Fibroblast of peridontal ligament (primary cell): ENCODE results near the gene PLXNA4.
A peak's percentile ranks its signal among the peaks of the same experiment; 100 is the strongest.

Experiments used
- DNase-seq: peaks from one replicate; pipeline ENCODE4 v3.0.0-alpha.2; 2010; ENCODE audit errors: extremely low read depth

Gene PLXNA4

DNA sequence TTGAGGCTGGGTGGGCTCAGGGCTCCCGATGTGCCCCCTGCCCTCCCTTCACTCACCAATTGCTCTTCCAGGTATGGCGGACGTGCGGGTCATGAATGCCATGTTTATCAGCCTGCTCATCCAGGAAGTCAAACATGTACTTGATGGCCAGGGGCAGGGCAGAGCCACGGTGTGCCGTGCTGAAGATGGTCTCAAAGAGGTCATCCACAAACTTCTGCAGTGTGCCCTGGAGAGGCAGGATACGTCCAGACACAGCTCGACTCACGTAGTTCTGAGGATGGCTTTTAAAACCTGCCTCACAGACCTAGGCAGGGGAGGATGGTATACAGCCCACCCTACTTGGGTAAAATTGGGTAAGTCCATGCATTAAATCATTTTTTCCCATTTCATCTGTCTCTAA, 431.2 kb downstream of the PLXNA4 start:
- no peak for DNase-seq

DNA sequence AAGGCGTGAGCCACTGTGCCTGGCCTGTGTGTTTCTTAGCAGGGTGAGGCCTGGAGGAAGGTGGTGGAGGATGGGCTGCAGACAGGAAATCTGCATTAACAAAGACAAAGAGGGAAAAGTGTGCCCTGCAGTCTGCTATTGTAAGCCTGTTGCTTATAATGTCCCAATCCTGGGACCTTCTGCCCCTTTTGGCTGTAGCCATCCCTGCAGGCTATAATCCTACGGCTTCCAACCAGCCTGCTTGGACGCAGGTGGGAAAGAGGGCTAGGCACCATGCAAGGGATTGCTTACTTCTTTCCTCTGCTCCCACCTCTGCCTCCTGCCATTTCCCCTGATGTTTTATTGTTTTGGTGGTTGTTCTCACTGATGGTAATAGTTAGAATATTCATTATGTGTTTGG, 434.3 kb downstream of the PLXNA4 start:
- no peak for DNase-seq

DNA sequence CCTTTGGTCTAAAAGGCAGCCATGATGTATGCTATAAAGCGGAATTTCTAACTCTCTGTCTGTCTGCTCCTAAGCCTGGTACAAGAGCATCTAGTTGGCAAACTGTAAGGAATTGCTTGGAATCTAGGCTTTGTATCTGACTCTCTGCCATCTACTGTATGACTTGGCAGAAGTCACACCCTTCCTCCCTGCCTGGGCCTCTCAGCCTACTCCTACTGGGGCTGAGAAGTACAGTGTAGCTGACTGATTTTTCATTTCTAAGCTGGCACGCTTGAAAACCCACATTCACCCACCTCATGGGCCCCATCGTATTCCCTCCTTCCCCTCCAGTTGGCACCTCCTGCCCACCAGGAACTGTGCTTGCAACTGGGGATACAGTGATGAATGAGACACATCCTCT, 435.2 kb downstream of the PLXNA4 start:
- peak; percentile 42 for DNase-seq

DNA sequence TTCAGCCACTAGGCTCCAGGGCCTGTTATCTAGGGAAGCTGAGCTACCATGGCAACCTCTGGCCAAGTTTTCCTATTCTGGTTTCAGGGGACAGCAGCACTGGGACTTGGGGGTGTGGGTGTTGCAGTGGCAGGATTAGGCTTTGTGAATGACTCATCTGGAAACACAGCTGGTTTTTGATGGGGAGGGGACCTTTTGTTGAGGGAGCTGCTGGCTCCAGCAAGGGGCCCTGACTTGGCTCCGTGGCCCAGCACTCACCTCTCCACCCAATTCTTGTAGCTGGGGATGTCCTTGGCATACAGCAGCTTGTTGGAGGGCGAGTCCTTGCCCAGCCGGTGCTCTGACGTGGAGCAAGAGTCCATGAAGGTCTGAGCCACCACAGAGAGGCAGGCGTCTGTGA, 435.9 kb downstream of the PLXNA4 start:
- DNase-seq, result no peak

DNA sequence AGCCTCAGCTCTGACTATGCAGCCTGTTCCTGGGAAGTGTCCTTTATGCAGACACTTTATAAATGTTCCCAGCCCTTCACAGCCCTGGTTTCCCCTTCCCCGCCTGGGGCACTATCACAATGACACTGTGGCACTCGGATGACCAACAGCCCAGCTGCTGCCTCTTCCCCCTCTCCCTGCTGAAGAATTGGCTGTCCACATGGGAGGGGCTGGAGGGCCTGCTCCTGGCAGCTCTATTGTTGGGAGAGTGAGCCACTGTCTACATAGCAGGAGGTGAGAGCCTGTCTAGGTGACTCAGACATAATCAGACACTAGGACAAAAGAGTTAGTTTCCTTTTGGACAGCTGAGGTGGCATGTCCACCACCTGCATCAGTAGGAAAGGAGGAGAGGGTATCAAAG, 437.5 kb downstream of the PLXNA4 start:
- no peak for DNase-seq

DNA sequence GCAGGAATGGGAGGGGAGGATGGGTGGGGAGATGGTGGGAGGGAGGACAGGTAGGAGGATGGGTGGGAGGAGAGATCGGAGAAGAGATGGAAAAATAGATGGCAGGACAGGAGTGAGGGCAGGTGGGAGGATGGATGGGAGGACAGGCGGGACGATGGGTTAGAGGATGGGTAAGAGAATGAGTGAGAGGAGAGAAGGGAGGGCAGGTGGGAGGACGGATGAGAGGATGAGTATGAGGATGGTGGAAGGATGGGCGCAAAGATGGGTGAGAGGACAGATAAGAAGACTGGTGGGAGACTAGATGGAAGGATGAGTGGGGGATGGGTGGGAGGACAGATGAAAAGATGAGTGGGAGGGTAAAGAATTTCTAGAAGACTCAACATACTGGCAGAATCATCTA, 438.6 kb downstream of the PLXNA4 start:
- no peak for DNase-seq

DNA sequence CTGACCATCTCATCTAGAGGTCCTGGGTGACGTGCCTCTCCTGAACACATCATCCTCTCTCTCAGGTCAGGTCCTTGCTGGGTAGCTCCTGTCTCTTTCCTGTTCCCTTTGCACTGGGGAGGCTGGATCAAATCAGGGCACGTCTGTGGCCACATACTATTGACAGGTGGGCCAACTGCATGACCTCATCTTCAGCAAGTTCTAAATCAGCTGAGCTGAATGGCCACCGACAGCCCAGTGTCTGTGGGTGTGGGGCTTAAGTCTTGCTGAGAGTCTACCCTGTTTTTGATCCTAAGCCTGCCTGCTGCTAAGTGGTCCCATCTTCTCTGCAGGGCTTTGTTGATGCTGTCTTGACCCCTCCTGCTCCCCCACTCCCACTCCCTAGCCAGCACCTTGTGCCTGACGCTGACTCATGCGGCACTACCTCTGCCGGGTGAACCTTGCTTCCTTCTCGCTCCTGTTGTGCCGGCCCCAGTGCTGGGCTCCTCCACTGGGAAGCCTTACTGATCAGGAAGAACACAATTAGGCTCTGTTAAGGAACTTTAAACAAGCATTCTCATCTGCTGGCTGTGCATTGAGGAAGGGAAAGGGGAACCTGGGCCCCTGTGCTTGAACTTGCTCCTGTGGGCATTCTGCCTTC, 440.4 kb downstream of the PLXNA4 start:
- no peak for DNase-seq

DNA sequence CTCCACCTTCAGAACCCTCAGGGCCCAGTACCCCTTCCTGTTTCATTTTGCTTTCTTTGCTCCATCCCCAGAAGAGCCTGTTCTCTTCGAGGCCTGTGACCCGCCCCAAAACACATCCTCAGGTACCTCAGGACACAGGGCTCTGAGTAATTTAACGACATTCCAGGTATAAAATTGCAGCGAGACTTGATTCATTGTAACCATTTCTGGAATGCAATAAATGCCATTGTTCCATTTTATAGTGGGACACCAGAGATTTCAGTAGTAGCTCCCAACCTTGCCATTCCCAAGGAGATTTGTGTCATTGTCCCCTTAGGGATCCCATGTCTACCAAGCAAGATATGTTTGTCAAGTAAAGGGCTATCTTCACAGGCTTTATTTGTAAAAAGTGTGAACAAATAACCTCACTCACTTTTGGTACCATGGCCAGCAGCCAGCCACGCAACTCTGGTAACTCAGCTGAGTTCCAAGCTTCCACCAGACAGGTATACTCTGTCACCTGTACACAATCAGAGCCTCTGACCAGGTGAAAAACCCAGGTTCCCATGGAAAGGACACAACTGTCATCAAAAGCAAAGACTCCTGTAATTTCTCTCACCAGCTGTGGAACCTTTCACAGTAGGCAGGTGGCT, 441.3 kb downstream of the PLXNA4 start:
- no peak for DNase-seq

DNA sequence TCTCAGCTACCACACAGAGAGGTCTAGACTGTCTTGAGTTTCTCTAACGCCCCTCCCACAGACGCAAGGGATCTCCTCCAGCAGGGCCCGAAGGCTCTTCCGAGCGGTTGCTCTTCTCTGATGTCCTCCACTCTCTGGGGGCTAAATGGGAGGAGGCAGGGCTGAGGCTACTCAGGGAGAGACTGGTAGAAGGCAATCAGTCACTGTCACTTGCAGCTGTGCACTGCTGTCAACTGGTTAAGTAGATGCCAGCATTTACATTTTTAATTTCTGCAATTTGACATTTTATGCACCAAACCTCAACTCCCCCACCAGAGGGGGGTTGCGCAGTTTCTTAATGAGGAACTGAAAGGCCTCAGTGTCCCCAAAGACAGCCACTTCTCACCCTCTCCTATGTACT, 442.8 kb downstream of the PLXNA4 start:
- DNase-seq, result no peak

DNA sequence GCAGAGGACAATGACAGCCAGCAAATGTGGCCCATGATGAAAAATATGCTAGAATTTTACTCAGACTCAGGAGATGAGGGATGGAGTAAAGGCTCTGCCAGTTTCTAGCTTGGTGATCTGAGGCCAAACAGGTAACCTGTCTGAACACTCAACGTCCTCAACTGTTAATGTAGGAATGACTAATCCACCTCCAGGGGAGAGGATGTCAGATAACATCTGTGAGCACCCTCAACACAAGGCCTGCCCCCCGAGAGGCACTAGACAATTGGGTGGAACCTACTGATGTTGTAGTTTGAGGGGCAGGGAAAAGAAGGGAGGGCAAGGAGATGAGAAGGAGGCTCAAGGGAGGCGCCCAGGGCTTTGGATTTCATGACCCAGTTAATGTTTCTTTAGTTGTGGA, 445.1 kb downstream of the PLXNA4 start:
- no peak for DNase-seq

DNA sequence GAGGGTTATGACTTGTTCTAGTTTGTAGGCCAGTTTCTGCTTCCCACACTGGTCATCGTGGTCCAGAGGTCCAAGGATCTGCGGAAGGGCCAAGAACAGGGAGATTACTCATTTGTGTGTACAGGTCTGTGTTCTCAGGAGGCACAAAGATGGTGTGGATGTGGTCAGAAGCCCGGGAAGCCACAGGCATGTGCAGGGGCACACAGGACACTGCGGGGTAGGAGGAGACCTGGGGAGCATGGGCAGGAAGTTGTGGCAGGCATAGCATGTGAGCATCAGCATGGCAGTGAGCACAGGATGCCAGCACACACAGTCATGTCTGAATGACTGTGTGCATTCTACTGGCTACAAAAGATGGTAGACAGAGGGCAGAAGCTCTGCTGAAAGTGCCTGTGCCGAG, 445.8 kb downstream of the PLXNA4 start:
- no peak for DNase-seq

DNA sequence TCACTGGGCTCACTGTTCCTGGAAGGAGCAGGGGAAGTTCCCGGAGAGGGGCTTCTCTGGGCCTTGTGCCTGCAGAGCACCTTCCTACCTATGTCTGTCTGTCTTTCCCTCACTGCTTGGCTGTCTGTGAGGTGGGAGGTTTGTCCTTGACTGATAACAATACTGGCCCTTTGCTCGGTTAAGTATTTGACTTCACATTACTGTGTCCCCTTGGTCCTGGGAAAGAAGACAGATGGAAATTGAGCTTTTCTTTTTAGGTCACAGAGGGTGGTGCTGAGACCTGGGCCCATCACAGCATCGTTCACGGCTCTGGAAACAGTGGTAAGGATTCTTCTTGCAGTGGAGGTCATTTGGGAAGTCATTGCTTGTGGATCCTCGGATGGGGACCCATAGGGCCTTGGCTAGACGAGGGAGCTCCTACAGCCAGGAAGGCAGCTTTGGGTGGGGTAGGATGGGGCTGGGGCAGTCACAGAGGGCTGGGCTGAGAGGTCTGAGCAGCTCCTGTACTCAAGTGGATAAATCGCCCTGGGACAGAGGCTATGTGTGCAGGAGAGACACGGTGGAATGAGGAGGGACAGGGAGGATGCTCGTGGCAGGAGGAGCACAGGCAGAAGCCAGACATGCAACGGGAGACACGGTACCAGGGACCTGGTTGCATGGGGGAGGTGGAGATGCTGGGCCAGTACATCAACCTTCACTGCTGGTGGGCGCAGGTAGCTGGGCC, 450.2 kb downstream of the PLXNA4 start:
- no peak for DNase-seq

DNA sequence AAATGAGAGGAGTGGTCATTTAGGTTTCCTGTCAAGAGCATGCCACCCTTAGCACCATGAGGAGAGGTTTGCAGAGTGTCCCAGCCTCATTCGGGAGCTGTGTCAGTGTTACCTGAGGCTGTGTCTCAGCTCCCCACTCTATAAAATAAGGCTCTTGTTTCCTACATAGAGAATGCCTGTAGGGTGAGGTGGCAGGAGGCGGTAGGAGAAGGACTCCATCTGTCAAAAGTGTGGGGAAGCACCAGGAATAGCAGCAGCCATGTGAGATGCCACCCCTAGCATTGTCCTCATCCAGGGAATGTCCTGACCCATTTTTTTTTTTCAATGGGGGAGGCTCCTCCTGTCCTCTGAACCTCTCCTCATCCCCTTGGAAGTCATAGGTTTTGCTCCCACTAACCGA, 451.2 kb downstream of the PLXNA4 start:
- no peak for DNase-seq

DNA sequence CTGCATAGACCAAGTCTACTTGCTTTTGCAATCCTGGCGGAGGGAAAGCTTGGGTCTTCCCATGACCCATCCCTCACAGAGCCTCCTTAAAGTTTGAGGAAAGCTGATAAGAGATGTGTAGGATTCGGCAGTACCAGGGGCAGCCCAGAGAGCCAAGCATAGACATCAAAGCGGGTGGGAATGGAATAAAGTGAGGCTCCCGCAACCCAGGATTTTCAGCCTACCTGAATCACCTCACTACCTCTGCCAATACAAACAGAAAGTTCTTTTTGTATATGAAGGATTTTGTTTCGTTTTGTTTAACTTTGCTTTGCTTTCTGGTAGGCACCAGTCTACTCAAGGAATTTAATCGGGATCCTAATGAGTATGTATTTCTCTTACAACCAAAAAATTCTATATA, 451.7 kb downstream of the PLXNA4 start:
- no peak for DNase-seq

DNA sequence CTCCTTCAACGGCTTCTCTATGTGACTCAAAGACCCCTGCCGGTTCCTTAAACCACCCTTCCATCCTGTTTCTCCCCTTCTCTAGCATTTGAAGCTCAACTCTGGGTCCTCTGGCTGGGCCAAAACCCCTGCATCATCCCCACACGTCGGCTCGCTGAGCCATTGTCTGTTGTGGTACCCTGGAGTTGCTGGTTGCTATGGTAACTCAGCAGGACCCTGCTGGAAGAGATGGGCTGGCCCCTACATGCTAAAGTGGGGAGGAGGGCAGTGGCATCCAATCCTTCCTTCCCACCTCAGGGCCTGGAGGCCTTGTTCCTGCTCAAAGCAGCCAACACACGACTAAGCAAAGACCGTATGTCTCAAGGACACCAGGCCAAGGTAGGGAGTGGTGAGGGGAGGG, 452.5 kb downstream of the PLXNA4 start:
- DNase-seq, result no peak

DNA sequence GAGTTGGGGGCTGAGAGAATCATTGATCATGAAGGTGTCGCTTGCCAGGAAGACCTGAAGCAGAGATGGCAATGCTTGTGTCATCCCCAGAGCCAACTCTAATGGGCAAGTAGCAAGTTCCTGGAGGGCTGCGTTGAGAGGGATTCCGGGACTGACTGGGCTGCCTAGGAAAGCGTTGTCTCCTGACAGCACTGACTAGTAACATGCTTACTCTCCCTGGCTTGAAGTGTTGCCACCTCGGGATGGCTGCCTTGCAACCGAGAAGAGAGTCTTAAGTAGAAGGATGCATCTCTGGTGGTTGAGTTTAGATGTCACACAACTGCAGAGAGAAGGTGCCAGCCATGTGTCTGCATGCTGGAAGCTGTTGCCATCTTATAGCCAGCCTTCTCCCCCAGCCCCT, 453.4 kb downstream of the PLXNA4 start:
- no peak for DNase-seq

DNA sequence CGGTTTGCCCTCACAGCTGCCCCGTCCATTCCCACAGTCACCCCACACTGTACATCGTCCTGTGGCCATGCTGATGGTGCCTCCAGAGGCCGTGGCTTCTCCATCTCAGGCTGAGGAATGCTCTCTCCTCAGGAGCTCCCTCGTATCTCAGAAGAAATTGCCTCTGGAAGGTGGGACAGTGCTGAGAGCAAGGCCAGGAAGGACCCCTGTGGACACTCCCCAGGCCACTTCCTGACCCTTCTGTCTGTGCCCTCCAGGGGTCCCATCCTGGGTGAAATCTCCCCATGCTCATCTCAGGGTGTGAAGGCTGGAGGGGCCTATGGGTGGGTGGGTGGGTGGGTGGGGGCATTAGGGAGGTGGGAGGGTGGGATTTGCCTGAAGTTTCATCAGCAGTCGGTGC, 454.3 kb downstream of the PLXNA4 start:
- no peak for DNase-seq

DNA sequence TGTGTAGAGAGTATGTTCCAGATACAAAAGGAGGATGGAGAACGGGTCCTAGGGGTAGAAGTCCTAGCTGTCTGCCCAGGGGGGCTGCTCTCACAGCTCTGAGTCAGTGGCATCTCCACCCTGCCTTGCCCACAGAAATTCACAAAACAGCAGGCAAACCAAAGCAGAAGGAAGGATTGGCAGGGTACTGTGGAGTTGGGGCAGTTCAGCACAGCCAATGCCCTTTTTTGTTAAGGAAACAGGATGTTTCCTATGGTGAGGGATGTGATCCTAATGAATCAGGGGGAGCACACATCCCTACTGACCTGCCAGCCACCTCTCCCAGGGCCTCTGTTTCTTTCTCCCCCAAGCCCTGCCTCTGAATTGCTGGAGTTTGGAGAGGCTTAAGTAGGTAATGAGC, 457.6 kb downstream of the PLXNA4 start:
- no peak for DNase-seq

DNA sequence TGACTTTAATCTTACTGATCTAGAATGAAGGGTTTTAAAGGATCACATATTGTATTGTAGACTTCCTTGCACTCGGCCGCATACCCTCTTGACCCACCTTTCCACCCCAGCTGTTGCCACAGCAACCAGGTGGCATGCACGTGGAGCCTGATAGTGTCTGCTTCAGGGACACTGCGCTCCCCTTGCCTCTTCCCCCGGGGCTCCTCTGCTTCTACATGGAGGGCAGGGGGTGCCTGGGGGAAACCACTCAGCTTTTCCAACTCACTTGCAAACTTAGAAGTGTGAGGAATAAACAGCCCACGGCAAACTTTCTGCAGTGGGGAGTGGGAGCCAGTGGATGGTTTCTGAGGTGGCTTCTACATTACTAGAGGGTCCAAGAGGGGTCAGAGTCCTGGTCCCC, 458.6 kb downstream of the PLXNA4 start:
- no peak for DNase-seq

DNA sequence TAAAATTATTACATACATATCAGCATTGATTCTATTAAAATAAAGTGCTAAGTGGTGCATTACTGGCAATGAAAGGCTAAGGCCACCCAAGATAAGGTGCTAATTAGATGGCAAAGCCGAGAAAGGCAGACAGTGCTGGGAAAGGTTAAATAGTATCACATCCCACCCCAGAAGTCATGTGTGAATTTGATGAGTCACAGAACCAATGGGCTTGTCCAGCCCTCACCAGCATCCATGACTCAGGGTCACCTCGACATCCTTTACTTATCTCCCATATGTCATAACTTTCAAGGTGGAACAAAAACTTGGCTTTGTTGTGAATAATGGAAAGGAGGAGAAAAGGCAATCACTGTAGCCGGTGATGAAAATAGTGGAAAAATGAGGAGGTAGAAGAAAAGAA, 459.1 kb downstream of the PLXNA4 start:
- no peak for DNase-seq

DNA sequence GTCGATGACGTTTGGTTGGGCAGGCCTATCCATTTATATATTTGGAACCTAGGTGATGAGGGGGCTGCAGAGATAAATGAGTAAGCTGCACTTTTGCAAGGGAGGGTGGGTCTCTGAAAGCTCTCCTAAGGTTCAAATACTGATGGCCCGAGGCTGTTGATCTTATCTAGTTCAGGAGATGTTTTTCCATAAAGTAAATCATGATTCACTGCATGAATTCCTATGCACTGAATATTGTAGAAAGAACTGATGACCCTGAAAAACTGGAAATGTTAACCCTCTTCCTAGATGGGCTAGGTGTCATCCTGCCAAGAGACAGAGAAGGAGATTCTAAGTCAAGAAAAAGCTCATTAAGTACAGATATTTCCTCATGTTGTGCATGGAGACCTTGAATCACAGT, 459.9 kb downstream of the PLXNA4 start:
- DNase-seq, result no peak

DNA sequence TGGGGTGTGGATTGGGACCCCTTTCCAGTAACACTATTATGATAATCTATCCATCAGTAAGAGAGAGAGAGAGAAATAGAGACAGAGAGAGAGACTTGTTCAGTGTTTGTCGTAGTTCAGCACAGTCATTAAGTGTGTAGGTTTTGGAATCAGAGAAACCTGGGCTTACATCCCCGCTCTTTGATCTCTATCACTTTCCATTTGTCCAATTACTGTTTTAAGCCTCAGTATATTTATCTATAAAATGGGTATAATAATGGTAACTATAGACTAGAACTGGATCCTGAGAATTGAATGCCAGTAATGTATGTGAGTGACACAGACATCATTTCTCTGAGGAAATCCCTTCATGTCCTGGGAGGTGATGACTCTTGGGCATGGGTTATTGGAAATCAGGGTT, 460.5 kb downstream of the PLXNA4 start:
- DNase-seq, result no peak

DNA sequence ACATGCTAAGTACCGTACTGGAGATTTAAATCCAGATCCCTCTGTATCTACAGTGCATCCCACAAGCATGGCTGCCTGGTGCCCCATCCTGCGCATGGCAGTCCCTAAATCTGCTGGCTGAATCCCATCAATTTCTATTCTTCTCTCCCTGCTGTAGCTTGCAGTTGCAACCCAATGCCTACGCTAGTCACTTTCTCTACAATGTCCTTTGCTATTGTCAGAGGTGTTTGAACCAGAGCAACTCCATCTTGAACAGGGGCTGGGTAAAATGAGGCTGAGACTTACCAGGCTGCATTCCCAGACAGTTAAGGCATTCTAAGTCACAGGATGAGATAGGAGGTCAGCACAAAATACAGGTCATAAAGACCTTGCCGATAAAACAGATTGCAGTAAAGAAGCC, 461.2 kb downstream of the PLXNA4 start:
- no peak for DNase-seq

DNA sequence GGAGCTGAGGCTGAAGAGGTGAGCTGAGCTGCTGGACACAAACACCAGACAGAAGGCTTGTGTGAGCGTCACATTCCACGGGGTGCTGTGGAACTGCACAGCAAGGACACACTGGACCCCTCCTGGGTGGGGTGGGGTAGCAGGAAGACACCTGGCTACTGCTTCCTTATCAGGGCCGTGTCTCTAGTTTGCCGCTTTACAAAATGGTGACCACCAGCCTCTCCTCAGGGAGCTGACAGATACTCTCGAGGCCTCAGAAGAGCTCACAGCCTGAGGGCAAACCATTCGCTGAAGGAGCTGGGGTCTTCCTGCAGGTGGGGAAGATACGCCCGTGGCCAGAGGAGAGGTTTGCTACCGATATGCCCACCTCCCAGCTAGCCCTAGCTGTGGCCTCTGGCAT, 461.9 kb downstream of the PLXNA4 start:
- no peak for DNase-seq
